DMS114 treated with DMSO at 0.1 percent for 48 hours (cell line): Measurements from ENCODE around the gene TEX22.
"Not testable (repeated sequence)": the region's sequence is repeated elsewhere in the genome, so short reads cannot be mapped to it uniquely, and the experiment has no call there.

Experiments
- DNase-seq: peaks from one replicate; lab custom pipeline; 2025; ENCODE audit not compliant: unreplicated experiment; lab: John Stamatoyannopoulos, UW

Gene TEX22, protein sequence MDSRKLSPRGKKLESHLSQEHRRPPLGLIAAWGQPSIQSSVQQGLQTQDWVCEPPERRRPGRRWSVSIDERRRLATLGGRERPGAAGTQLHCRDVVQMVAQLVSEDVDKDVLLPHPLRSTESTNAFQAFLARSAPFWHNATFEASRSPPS

DNA sequence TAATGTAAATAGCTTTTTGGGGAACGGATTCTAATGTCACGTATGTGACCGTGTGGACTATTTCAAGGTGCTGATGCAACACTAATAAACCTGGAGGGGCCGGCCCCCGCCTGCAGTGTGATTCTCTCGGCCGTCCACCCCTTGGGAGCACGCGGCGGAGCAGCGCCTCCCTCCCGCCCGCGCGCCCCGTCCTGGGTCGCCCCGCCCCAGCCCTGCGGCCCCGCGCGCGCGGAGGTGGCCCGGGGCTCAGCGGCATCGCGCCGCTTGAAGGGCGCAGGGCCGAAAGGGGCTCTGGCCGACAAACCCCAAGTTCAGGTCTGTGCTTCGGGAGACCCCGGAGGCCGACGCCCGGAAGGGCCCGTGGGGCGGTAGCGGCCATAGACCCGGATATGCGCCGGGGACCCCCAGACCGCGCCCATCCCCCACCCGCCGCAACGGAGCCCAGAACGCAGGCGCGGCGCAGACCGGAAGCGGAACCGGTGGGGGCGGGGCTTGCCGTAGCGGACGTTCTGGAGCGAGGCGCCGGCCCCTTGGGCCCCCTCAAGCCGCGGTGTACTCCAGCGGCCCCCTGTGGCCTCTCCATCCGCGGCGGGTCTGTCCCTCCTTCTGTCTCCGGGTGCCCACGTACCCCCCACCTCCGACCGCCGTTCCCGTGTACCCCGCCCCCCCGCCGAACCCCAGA, at the start of gene TEX22:
TEX22 (plus strand) TSS at position 495 of the 682 bp plus-strand sequence. CDS start 803 bp downstream, outside the sequence.
- peak; percentile 42 for DNase-seq

DNA sequence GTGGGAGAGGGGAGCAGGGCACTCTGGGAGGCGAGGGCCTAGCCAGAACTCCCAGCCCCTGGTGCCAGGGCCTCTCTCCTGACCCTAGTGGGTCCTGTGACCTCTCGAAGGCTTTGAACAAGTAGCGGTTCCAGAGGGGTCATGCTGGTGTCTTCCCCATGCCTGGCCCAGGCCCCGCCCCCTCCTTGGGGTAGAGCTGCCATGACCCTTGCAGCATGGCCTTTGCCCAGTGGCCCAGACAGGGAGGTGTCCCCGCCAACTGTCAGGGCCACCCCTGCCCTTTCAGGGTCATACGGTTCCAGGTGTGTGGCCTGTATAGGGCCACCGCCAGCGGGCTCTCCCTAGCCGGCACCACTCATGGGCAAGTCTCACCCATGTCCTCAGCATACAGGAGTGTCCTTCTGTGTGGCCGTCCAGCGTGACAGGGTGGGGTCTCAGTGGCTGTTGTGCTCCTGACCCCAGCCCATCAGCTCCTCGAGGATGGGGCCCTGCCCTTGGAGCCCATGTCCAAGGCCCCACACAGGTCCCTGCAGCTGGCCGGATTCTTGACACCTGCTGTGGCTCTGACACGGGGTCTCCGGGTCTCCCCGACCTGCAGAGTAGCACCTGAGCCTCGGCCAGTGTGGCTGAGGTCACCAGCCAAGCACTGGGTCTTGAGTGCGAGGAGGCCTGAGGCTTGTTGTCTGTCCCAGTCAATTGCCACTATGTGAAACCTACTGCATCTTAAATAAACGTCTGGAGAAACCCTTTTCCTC, 49.2 kb upstream of the TEX22 start:
- DNase-seq, result no peak

DNA sequence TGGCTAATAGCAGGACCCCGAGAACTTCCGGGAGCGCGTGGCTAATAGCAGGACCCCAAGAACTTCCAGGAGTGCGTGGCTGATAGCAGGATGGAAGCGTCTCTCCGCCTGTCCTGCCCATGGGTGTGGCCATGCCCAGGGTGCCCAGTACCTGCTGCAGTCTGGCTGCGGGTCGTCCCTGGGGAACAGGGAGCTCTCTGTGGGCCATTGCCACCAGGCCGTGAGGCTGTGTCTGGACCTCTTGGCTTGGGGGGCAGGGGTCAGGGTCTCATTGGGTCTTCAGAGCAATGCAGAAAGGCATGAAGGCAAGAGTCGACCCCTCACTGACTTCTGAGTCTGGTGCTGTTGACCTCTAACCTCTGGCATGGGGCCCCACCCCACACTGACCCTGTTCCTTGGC, 48.3 kb upstream of the TEX22 start:
- DNase-seq, result no peak

DNA sequence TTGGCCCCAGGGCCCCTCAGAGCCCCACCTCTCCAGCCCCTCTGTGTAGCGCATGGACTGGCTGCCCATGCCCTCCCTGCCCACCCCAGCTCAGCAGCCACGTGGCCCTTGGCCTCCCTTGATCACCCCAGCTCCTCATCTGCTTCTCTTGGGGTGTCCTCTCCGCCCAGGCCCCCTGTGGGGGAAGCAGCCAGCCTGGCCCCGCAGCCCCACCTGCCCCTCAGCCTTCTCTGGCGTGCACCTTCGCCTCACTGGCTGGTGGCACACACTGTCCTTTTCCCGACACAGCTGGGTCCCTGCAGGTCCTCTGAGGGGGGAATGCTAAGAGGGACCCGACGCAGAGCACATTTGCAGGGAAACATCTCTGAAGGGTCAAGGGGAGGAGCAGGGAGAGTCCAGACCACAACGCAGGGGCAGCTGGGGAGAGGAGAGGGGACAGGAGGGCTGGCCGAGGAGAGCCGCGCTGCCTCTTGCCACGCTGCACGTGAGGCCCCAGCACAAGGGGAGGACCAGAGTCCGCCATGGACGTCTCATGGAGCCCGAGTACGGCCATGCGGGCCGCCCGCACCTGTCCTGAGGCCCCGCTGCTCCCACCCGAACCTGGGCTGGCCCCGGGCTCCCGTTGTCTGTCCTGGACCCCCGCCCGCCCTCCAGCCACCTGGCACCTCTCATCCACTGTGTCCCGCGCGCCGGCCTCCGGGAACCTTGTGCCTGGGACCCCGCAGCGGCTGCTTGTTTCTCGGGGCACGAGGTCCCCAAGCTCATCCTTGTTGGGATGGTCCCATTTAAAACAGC, 47.7 kb upstream of the TEX22 start:
- DNase-seq, result no peak

DNA sequence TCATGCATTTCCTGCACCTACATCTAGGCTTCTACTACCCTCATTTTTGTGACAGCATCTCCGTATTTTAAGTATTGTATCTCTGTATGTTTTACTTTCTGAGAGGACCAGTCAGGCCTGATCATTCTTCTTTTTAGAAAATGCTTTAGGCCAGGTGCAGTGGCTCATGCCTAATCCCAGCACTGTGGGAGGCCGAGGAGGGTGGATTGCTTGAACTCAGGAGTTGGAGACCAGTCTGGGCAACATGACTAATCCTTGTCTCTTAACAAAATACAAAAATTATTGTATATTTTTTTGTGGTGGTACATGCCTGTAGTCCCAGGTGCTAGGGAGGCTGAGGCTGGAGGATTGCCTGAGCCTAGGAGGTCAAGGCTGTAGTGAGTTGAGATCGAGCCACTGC, 46.9 kb upstream of the TEX22 start:
- no peak for DNase-seq

DNA sequence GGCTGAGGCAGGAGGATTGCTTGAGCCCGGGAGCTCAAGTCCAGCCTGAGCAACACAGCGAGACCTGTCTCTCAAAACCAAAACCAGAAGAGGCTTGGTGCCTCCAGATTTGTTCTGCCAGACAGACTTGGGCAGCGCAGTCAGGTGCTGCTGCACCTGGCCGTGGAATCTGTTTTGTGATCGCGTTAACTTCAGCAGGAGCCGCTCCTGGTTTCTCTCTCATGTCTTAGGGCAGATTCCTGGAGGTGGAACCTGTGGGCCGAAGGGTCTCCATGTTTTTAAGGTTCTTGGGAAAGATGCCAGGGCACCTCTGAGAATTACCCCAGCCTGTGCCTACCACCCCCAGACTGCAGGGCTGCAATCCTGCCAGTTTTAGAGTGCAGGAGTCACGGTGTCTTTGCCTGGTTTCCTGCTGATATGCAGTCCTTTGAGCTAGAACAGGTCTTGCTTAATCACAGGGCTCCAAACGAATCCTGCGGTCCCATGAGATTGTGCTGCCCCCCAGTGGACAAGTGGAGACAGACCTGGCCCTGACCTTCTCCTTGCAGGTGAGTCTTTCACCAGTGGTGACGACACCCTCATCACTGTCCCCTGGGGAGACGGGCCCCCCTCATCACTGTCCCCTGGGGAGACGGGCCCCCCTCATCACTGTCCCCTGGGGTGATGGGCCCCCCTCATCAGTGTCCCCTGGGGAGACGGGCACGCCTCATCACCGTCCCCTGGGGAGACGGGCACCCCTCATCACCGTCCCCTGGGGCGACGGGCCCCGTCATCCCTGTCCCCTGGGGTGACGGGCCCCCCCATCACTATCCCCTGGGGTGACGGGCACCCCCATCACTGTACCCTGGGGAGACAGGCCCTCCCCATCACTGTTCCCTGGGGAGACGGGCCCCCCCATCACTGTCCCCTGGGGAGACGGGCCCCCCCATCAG, 46.2 kb upstream of the TEX22 start:
- DNase-seq, result peak; percentile 40

DNA sequence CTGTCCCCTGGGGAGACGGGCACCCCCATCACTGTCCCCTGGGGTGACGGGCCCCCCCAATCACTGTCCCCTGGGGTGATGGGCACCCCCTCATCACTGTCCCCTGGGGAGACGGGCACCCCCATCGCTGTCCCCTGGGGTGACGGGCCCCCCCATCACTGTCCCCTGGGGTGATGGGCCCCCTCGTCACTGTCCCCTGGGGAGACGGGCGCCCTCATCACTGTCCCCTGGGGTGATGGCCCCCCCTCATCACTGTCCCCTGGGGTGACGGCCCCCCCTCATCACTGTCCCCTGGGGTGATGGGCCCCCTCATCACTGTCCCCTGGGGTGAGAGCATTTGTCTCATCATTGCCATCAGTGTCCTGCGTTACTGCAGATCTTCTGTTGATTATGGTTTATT, 45.2 kb upstream of the TEX22 start:
- DNase-seq, result no peak

DNA sequence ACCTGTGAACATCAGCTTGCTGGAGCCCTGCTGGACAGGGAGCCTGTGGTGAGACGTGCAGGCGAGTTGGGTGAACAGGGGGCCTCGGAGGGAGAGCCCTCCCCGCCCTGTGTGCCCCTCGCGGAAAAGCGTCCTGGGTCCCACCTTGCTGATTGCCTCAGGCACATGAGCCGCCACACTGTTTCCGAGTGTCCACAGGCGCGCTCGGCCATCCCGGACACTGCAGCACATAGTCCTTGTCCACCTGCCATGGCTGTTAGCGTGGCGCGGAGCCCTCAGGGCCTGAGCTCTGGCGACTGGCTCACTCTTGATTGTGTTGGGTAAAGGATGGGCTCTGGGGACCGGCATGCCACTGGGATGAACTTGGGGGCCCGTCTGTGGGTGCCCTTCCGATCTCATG, 43.8 kb upstream of the TEX22 start:
- no peak for DNase-seq

DNA sequence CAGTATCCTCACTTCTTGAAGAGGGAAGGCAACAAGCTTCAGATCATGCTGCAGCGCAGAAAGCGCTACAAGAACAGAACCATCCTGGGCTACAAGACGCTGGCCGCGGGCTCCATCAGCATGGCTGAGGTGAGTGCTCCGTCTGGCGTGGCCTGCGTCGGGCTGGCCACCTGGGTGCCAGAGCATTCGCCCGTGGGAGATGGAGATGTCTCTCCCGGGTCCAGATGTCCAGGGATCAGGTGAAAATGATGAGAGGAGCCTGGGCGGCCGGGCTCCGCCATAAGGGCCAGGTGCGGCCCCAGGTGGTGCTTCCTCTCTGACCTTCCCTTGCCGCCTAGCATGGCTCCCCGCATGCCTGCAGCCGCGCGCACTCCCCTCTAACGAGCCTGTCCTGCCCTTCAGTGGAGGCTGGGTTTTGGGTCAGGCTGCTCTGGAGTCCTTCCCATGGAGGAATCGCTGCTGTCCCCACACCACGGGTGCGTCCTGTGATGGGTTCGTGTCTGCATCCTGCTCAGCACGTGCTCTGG, 43.2 kb upstream of the TEX22 start:
- no peak for DNase-seq

DNA sequence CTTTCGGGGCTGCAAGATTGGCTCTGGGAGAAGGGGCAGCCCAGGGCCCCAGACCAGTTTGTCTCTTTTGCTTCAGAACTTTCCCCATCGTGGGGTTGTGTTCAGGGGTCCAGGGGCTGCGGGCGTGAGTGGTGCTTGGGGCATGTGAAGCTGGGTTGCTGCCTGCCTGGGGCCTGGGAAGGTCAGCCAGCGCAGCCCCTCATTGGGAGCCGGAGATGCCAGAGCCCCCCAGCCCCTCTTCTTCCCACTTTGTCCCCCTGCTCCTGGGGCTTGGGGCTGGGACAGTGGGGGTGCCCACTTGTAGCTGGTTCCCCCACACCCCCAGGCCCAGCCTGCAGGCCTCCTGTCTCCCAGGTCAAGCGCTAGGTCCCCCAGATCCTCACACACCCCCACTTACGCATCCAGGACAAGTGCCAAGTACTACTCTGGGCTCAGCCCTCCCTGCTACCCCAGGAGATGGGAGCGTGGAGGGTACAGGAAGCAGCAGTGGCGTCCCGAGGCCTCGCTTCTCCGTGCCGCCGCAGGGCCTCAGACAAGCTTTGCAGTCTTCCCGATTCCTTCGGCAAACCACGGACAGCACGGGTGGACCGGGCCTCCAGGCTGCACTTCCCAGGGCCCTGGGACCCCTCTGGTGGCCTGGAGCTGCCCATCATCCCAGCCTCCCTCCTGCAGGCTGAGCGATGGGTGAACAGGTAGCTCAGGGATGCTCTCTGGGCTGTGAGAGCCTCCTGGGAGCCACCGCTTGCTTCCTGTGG, 42.3 kb upstream of the TEX22 start:
- no peak for DNase-seq

DNA sequence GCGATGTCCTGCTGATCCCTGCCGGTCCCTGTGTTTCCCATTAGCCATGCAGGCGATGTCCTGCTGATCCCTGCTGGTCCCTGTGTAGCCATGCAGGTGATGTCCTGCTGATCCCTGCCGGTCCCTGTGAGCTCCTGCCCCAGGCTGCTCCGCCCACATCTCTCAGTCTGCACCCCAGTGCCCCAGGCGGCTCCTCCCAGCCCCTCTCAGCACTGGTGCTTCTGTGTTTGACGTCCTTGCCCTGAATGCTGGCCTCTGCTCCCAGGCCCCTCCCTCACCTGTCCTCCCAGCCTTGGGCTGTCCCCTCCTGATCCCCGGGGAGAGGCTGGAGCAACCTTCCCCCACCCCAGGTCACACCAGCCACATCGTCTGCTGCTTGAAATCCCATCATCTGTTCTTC, 41.4 kb upstream of the TEX22 start:
- DNase-seq, result no peak

DNA sequence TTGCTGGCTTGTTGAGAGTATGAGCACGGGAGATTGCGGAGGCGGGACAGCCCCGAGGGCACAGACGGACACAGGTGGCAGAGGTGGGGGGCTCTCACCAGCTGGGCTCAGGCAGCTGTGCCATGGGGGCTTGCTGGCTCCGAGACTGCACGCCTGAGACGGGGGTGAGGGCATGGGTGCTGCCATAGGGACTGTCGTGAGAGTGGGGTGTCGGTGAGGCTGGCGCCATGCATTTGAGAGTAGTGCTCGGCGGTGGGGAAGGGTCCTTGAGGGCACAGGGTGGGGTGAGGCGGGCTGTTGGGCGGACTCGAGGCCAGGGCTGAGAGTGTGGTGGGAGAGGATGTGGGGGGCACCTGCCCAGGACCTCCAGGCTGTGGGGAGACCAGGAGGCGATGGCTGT, 40.7 kb upstream of the TEX22 start:
- no peak for DNase-seq

DNA sequence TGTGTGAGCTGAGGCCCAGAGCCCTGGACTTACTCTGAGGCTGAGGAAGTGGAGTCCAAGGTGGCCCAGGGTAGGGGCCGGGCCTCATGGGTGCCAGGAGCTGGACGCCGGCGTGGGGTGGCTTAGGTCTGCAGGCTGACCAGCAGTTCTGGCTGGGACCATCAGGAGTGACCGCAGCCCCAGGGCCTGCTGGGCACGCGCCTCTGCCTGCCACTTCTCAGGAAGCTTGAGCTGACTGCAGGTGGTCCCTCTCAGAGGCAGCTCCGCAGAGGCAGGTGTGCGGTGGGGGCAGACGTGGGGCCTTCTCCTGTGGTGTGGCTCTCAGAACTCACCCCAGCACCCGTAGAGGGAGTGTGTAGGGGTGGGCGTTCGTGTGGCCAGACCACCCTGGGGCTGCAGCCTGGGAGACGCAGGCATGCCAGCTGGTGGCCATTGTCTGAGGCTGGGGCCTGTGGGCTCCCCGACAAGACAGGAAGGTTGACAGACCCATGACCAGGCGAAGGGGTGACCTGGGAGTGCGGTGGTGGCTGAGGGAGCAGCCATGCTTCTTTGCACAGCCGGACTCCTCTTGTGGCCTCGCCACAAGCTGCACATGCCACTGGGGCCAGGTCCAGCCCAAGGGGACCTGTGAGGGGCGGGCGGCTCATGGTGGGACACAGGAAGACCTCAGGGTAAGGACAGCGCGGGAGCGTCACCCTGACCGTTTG, 40.0 kb upstream of the TEX22 start:
- DNase-seq, result no peak

DNA sequence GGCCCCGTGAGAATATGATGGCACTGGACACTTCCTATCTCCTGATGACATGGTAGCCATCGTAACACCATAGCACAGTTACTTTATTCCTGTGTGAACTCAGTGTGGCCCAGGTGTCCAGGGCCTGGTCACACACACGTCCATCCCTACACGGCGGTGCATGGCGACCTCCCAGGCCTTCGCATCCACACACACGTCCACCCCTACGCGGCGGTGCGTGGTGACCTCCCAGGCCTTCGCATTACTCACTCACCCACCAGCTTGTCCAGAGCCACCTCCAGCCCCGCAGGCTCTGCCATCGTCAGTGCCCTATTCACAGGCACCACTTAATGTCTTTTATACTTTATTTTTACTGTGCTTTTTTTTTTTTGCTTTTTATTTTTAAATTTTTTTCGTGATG, 39.4 kb upstream of the TEX22 start:
- DNase-seq, result no peak

DNA sequence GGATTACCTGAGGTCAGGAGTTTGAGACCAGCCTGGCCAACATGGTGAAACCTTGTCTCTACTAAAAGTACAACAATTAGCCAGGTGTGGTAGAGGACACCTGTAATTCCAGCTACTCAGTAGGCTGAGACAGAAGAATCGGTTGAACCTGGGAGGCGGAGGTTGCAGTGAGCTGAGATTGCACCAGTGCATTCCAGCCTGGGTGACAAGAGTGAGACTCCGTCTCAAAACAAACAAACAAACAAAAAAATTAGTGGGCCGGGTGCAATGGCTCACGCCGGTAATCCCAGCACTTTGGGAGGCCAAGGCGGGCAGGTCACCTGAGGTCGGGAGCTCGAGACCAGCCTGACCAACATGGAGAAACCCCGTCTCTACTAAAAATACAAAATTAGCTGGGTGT, 36.9 kb upstream of the TEX22 start:
- DNase-seq, result not testable (repeated sequence)

DNA sequence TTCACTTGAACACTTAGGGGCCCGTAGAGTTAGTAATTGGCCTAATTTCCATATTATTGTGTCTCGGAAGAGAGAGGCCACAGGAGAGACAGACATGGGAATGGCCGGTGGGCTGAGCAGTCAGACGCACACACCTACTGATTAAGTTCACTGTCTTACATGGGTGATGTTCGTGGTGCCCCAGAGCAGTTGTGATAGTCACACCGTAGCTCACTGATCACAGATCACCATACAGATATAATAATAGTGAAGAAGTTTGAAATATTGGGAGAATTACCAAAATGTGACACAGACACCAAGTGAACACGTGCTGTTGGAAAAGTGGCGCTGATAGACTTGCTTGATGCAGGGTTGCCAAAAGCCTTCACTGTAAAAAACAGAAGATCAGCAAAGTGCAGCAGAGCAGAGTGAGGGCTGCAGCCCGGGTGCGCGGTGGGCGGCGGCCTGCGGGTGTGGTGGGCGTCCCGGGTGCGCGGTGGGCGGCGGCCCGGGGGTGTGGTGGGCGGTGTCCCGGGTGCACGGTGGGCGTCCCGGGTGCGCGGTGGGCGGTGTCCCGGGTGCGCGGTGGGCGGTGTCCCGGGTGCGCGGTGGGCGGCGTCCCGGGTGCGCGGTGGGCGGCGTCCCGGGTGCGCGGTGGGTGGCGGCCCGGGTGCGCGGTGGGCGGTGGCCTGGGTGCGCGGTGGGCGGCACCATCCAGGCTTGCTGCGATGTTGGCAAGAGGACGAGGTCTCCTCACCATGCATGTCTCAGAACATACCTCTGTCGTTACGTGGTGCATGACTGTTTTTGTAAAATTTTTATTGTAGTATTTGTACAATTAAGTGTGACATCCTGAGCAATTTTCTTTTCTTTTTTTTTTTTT, 34.3 kb upstream of the TEX22 start:
- DNase-seq, result peak; percentile 5

DNA sequence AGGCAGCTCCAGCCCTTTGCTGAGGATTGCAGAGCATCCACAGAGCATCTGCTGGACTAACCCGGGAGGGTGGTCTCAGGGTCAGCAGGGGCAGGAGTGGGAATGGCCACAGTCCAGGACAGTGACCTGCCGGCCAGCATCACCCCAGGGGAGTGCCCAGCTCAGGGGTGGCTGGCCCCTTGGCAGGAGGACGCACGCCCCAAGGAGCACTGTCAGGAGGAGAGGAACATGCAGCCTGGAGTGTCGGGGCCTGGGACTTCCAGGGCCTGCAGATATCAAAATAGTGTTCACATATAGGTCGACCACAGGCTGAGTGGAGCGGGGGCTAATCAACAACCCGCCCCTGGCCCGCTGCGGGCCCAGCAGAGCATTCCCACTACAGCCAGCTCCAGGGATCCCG, 33.2 kb upstream of the TEX22 start:
- DNase-seq, result no peak

DNA sequence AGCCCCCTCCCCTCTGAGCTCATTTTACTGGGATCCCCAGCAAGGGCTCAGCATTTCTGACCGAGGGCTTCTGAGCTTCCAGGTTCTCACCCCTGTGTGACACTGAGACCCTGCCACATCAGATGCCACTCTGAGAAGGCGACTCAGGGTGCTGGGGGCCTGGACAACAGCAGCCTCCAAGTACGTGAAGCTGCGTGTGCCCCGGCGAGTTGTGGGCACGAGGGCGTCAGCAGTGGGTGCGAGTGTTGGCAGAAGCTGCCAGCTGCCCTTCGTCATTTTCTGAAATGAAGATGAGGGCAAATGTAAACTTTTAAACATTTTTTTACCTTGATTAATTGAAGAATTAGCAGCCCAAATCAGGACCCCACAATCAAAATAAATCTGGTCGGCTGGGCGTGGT, 32.7 kb upstream of the TEX22 start:
- DNase-seq, result no peak
